PC-3 (cell line): ENCODE results near the gene CNIH3.

ENCODE experiments used
- EZH2 ChIP-seq: fragments of 300-600 bp; sonication (generic); IDR thresholded peaks from one replicate; pipeline ENCODE4 v1.6.1; 2017; ENCODE audit warnings: antibody characterized with exemption, mild to moderate bottlenecking, low read length; ENCODE audit not compliant: unreplicated experiment
- TF ChIP-seq, protein P1 (sequence below): fragments of 300-600 bp; sonication (generic); conservative IDR thresholded peaks from 2 replicates; pipeline ENCODE4 v1.5.1; 2017; ENCODE audit warnings: antibody characterized with exemption, low read depth, mild to moderate bottlenecking, low read length

DNA sequence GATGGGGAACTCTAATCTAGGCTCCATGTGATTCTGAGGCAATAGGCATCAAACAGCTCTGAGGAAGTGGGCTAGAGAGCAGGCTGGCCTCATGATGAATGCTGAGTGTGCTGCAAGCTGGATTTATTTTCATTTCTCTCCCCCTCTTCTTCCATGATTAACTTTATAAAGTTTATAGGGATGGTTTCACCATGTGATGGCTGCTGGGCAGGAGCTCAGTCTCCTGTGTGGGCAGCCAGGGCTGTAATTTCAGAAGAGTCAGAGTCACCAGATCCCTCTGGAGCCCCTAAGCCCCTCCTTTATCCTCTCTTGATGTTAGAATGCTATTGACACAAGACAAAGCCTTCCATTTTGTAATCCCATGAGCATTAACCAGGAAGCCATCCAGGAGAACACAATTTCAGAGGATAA is 143.6 kb downstream of the CNIH3 start:
- TF ChIP-seq, protein P1, sequence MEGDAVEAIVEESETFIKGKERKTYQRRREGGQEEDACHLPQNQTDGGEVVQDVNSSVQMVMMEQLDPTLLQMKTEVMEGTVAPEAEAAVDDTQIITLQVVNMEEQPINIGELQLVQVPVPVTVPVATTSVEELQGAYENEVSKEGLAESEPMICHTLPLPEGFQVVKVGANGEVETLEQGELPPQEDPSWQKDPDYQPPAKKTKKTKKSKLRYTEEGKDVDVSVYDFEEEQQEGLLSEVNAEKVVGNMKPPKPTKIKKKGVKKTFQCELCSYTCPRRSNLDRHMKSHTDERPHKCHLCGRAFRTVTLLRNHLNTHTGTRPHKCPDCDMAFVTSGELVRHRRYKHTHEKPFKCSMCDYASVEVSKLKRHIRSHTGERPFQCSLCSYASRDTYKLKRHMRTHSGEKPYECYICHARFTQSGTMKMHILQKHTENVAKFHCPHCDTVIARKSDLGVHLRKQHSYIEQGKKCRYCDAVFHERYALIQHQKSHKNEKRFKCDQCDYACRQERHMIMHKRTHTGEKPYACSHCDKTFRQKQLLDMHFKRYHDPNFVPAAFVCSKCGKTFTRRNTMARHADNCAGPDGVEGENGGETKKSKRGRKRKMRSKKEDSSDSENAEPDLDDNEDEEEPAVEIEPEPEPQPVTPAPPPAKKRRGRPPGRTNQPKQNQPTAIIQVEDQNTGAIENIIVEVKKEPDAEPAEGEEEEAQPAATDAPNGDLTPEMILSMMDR = no peak
- no peak for TF ChIP-seq EZH2
